ENCODE results near the gene CDK19.
"Not testable (repeated sequence)": the region's sequence is repeated elsewhere in the genome, so short reads cannot be mapped to it uniquely, and the experiment has no call there.

Gene CDK19

GRCh38 chr6:110815411-110816409 lies at the start of gene CDK19:
Gene CDK19, minus strand, starts transcription at chr6:110815469. Its CDS starts 333 bp downstream, at chr6:110815136.
- peak; percentile 97 for DNase-seq (ENCODE audit: extremely low read depth in 1 of 2, low read depth in 1 of 2)

GRCh38 chr6:110864824-110865223 lies 49.6 kb upstream of the CDK19 start:
- DNase-seq (ENCODE audit: extremely low read depth in 1 of 2, low read depth in 1 of 2) = no peak

GRCh38 chr6:110859335-110859792 lies 44.1 kb upstream of the CDK19 start:
- no peak for DNase-seq (ENCODE audit: extremely low read depth in 1 of 2, low read depth in 1 of 2)

- no peak for DNase-seq (ENCODE audit: extremely low read depth in 1 of 2, low read depth in 1 of 2)
These were observed 43.4 kb upstream of the CDK19 start for GRCh38 chr6:110858562-110859214.

GRCh38 chr6:110858016-110858415 lies 42.7 kb upstream of the CDK19 start:
- DNase-seq (ENCODE audit: extremely low read depth in 1 of 2, low read depth in 1 of 2) = no peak

GRCh38 chr6:110856296-110856695 lies 41.0 kb upstream of the CDK19 start:
- no peak for DNase-seq (ENCODE audit: extremely low read depth in 1 of 2, low read depth in 1 of 2)

GRCh38 chr6:110853754-110854477 lies 38.6 kb upstream of the CDK19 start:
- no peak for DNase-seq (ENCODE audit: extremely low read depth in 1 of 2, low read depth in 1 of 2)

- no peak for DNase-seq (ENCODE audit: extremely low read depth in 1 of 2, low read depth in 1 of 2)
These were observed 37.5 kb upstream of the CDK19 start for GRCh38 chr6:110852773-110853172.

- no peak for DNase-seq (ENCODE audit: extremely low read depth in 1 of 2, low read depth in 1 of 2)
These were observed 34.5 kb upstream of the CDK19 start for GRCh38 chr6:110849781-110850180.

GRCh38 chr6:110841266-110841665 lies 26.0 kb upstream of the CDK19 start:
- DNase-seq (ENCODE audit: extremely low read depth in 1 of 2, low read depth in 1 of 2) = no peak

GRCh38 chr6:110835751-110836150 lies 20.5 kb upstream of the CDK19 start:
- DNase-seq (ENCODE audit: extremely low read depth in 1 of 2, low read depth in 1 of 2) = not testable (repeated sequence)

GRCh38 chr6:110833831-110834230 lies 18.6 kb upstream of the CDK19 start:
- DNase-seq (ENCODE audit: extremely low read depth in 1 of 2, low read depth in 1 of 2) = no peak

- DNase-seq (ENCODE audit: extremely low read depth in 1 of 2, low read depth in 1 of 2) = no peak
These were observed 16.1 kb upstream of the CDK19 start for GRCh38 chr6:110831405-110831804.

- DNase-seq (ENCODE audit: extremely low read depth in 1 of 2, low read depth in 1 of 2) = no peak
These were observed 13.1 kb upstream of the CDK19 start for GRCh38 chr6:110828396-110828795.

GRCh38 chr6:110826236-110827129 lies 11.2 kb upstream of the CDK19 start:
- DNase-seq (ENCODE audit: extremely low read depth in 1 of 2, low read depth in 1 of 2) = no peak

GRCh38 chr6:110823146-110823545 lies 7.9 kb upstream of the CDK19 start:
- DNase-seq (ENCODE audit: extremely low read depth in 1 of 2, low read depth in 1 of 2) = no peak

- DNase-seq (ENCODE audit: extremely low read depth in 1 of 2, low read depth in 1 of 2) = no peak
These were observed 7.0 kb upstream of the CDK19 start for GRCh38 chr6:110822249-110822648.

- DNase-seq (ENCODE audit: extremely low read depth in 1 of 2, low read depth in 1 of 2) = no peak
These were observed 1.4 kb upstream of the CDK19 start for GRCh38 chr6:110816677-110817076.

- DNase-seq (ENCODE audit: extremely low read depth in 1 of 2, low read depth in 1 of 2) = no peak
These were observed 256 bp downstream of the CDK19 start for GRCh38 chr6:110815015-110815410.
